Testis (tissue), 3 donors: Measurements from ENCODE around the gene FNDC5. TPM values are rescaled to one million over a fixed set of nuclear protein-coding genes. Genes with fewer than 3 reads are reported as not detected.

Experiments used
- DNase-seq: peaks from one replicate; pipeline ENCODE4 v3.0.0-alpha.2; 2019
- H3K27ac ChIP-seq, 2 donors: fragments of 200-600 bp; sonication (generic); one replicate each; pipeline ENCODE4 v1.5.1; 2019
- H3K27me3 ChIP-seq: fragments of 200-600 bp; sonication (generic); one replicate; pipeline ENCODE4 v1.5.1; 2019
- H3K36me3 ChIP-seq: fragments of 200-600 bp; sonication (generic); one replicate; pipeline ENCODE4 v1.5.1; 2017; ENCODE audit warnings: low read depth; ENCODE audit errors: missing control alignments
- H3K4me1 ChIP-seq: fragments of 200-600 bp; sonication (generic); one replicate; pipeline ENCODE4 v1.5.1; 2019
- H3K4me3 ChIP-seq, 2 donors: fragments of 200-600 bp; sonication (generic); one replicate each; pipeline ENCODE4 v1.5.1; 2017 to 2019
- H3K9me3 ChIP-seq: fragments of 200-600 bp; sonication (generic); one replicate; pipeline ENCODE4 v1.5.1; 2017
- CTCF ChIP-seq, 3 experiments: fragments of 450-650 bp in 2 of 3; fragments of 200-600 bp in 1 of 3; sonication (generic) in 1 of 3; IDR thresholded peaks; one replicate each; pipeline ENCODE4 v1.5.1; 2016 to 2019; ENCODE audit warnings: antibody characterized with exemption in 3 of 3, mild to moderate bottlenecking in 2 of 3, moderate library complexity in 1 of 3
- POLR2A ChIP-seq: fragments of 450-650 bp; IDR thresholded peaks from one replicate; pipeline ENCODE4 v1.6.1; 2017; ENCODE audit warnings: antibody characterized with exemption, mild to moderate bottlenecking, moderate library complexity
- WGBS, 2 donors: methylation state at CpG; one replicate each; pipeline ENCODE4 v1.1.5; 2018; 5-methylcytosine and 5-hydroxymethylcytosine counted together
- intact Hi-C: fragments of 100-400 bp; cut with DNase I; formaldehyde crosslinking; loops from one replicate; pipeline ENCODE4 v1.15.1; 2023; ENCODE audit warnings: low total_unique reads
- polyA plus RNA-seq: library from polyadenylated mRNA; stranded (reverse); fragments of 350-450 nt; fragmentation: Illumina TruSeq; extraction: RNeasy Lipid Tissue Mini Kit (QIAGEN cat#74804); gene quantifications from one replicate; pipeline ENCODE4 v1.2.3, GENCODE V29; 2014; ENCODE audit warnings: low read depth, low replicate concordance; ENCODE audit not compliant: insufficient read depth
- total RNA-seq, 2 donors: library from RNA; depleted of rRNA; stranded (reverse); fragments of >200 nt; gene quantifications; one replicate each; pipeline ENCODE4 v1.2.3, GENCODE V29; 2016

The FNDC5 gene
- total and polyA plus RNA-seq, 3 donors from 2014 or later: 9.4 to 16.3 (median 11.3) TPM

GRCh38 chr1:32904797-32905196 is 34.1 kb upstream of the FNDC5 start:
- no peak for TF ChIP-seq CTCF (IDR thresholded peaks at IDR 0.05)
- no peak for TF ChIP-seq POLR2A
- DNase-seq: no peak
- 65 to 75% methylated on average over 2 of the region's 2 CpGs for WGBS, 2 donors
- Histone ChIP-seq H3K36me3 (no peaks in the 10 kb centered on the region), H3K27me3 (no peaks in the 10 kb centered on the region), H3K27ac (no peak overlapping the region), H3K4me1 (peaks cover 4% of the 10 kb centered on the region), H3K9me3 (no peaks in the 10 kb centered on the region), H3K4me3 (no peak overlapping the region)
- intact Hi-C loops: no loop called here

GRCh38 chr1:32903991-32904785 is 33.5 kb upstream of the FNDC5 start:
- intact Hi-C loops: no loop called here
- Histone ChIP-seq H3K9me3 (no peaks in the 10 kb centered on the region), H3K27ac (no peak overlapping the region), H3K4me3 (no peak overlapping the region), H3K36me3 (no peaks in the 10 kb centered on the region), H3K27me3 (no peaks in the 10 kb centered on the region), H3K4me1 (peaks cover 4% of the 10 kb centered on the region)
- 80 to 92% methylated on average over 3 of the region's 3 CpGs for WGBS, 2 donors
- DNase-seq: no peak
- TF ChIP-seq CTCF (IDR thresholded peaks at IDR 0.05) (no peak), POLR2A (no peak)

GRCh38 chr1:32902535-32902920 is 31.8 kb upstream of the FNDC5 start:
- WGBS, 2 donors: 77% methylated on average over 6 of the region's 6 CpGs
- intact Hi-C loops: no loop called here
- Histone ChIP-seq H3K27ac (no peak overlapping the region), H3K36me3 (no peaks in the 10 kb centered on the region), H3K4me1 (peaks cover 4% of the 10 kb centered on the region), H3K9me3 (no peaks in the 10 kb centered on the region), H3K27me3 (no peaks in the 10 kb centered on the region), H3K4me3 (no peak overlapping the region)
- DNase-seq: no peak
- TF ChIP-seq POLR2A: no peak
- no peak for TF ChIP-seq CTCF (IDR thresholded peaks at IDR 0.05)

- H3K9me3 ChIP-seq: no peaks in the 10 kb centered on the region
- TF ChIP-seq POLR2A (no peak), CTCF (IDR thresholded peaks at IDR 0.05) (no peak)
- no peaks in the 10 kb centered on the region for H3K36me3 ChIP-seq
- WGBS, 2 donors: 25 to 33% methylated on average over 12 to 24 of the region's 24 CpGs
- H3K27me3 ChIP-seq: no peaks in the 10 kb centered on the region
- no peak for DNase-seq
- intact Hi-C loops: no loop called here
- H3K4me1 ChIP-seq: peaks cover 4% of the 10 kb centered on the region
- H3K27ac ChIP-seq: no peak overlapping the region
- peak overlapping the region; percentile 59 to 62 for H3K4me3 ChIP-seq
These were observed 31.3 kb upstream of the FNDC5 start for GRCh38 chr1:32901823-32902534.
